ENCODE data around the gene MKLN1.
A peak's percentile ranks its signal among the peaks of the same experiment; 100 is the strongest.
"Not testable (repeated sequence)": the region's sequence is repeated elsewhere in the genome, so short reads cannot be mapped to it uniquely, and the experiment has no call there.

MKLN1 gene

GRCh38 chr7:131501422-131501821 is 173.7 kb downstream of the MKLN1 start:
- DNase-seq (ENCODE audit: low read depth in 2 of 2) = peak in 1 of 2 experiments; percentile 52

GRCh38 chr7:131501930-131502685 is 174.4 kb downstream of the MKLN1 start:
- DNase-seq (ENCODE audit: low read depth in 2 of 2) = no peak

- DNase-seq (ENCODE audit: low read depth in 2 of 2) = no peak
Observed at GRCh38 chr7:131502810-131503508, 175.3 kb downstream of the MKLN1 start.

GRCh38 chr7:131503639-131504038 is 176.0 kb downstream of the MKLN1 start:
- DNase-seq (ENCODE audit: low read depth in 2 of 2) = no peak

- no peak for DNase-seq (ENCODE audit: low read depth in 2 of 2)
Observed at GRCh38 chr7:131504157-131504899, 176.7 kb downstream of the MKLN1 start.

- not testable (repeated sequence) for DNase-seq (ENCODE audit: low read depth in 2 of 2)
Observed at GRCh38 chr7:131505037-131505620, 177.5 kb downstream of the MKLN1 start.

- DNase-seq (ENCODE audit: low read depth in 2 of 2) = no peak
Observed at GRCh38 chr7:131505636-131506557, 178.2 kb downstream of the MKLN1 start.

- no peak for DNase-seq (ENCODE audit: low read depth in 2 of 2)
Observed at GRCh38 chr7:131506597-131506996, 178.9 kb downstream of the MKLN1 start.

GRCh38 chr7:131507592-131508331 is 180.1 kb downstream of the MKLN1 start:
- DNase-seq (ENCODE audit: low read depth in 2 of 2) = no peak

- DNase-seq (ENCODE audit: low read depth in 2 of 2) = no peak
Observed at GRCh38 chr7:131508754-131509486, 181.2 kb downstream of the MKLN1 start.

GRCh38 chr7:131509781-131510180 is 182.1 kb downstream of the MKLN1 start:
- no peak for DNase-seq (ENCODE audit: low read depth in 2 of 2)

- no peak for DNase-seq (ENCODE audit: low read depth in 2 of 2)
Observed at GRCh38 chr7:131511071-131511470, 183.4 kb downstream of the MKLN1 start.

GRCh38 chr7:131511774-131512535 is 184.3 kb downstream of the MKLN1 start:
- DNase-seq (ENCODE audit: low read depth in 2 of 2) = no peak

GRCh38 chr7:131513245-131514061 is 185.8 kb downstream of the MKLN1 start:
- DNase-seq (ENCODE audit: low read depth in 2 of 2) = peak; percentile 55 to 59

- DNase-seq (ENCODE audit: low read depth in 2 of 2) = not testable (repeated sequence)
Observed at GRCh38 chr7:131515471-131515870, 187.8 kb downstream of the MKLN1 start.

- DNase-seq (ENCODE audit: low read depth in 2 of 2) = no peak
Observed at GRCh38 chr7:131517218-131517923, 189.7 kb downstream of the MKLN1 start.

GRCh38 chr7:131518626-131519025 is 190.9 kb downstream of the MKLN1 start:
- no peak for DNase-seq (ENCODE audit: low read depth in 2 of 2)

Data from fibroblast of skin of left quadriceps (primary cell).